Adrenal gland (tissue), 12 donors: ENCODE measurements around the gene CHDH. TPM values are rescaled to one million over a fixed set of nuclear protein-coding genes. Genes with fewer than 3 reads are reported as not detected.

Experiments
- DNase-seq, 7 donors: peaks; one replicate each; pipeline ENCODE4 v3.0.0-alpha.2; 2019 to 2020
- H3K27ac ChIP-seq, 5 donors: fragments of 200-600 bp; sonication (generic) in 4 of 5; 1 replicate in 3 of 5; 2 replicates in 2 of 5; pipeline versions ENCODE4 v1.5.1 to v1.8.0; 2016 to 2020; ENCODE audit warnings: mild to moderate bottlenecking in 1 of 5
- H3K27me3 ChIP-seq: fragments of 200-600 bp; 2 replicates; pipeline ENCODE4 v1.8.0; 2021
- H3K36me3 ChIP-seq, 2 donors: fragments of 200-600 bp; replicated peaks in 1 of 2; 1 replicate in 1 of 2; 2 replicates in 1 of 2; pipeline versions ENCODE4 v1.5.1 to v1.8.0; 2018 to 2022
- H3K4me1 ChIP-seq, 2 donors: fragments of 200-600 bp; replicated peaks in 1 of 2; 1 replicate in 1 of 2; 2 replicates in 1 of 2; pipeline versions ENCODE4 v1.5.1 to v1.8.0; 2018 to 2021
- H3K4me3 ChIP-seq, 4 donors: fragments of 200-600 bp; sonication (generic) in 3 of 4; one replicate each; pipeline ENCODE4 v1.5.1; 2016 to 2018
- H3K9me3 ChIP-seq, 3 donors: fragments of 200-600 bp; sonication (generic) in 1 of 3; replicated peaks in 1 of 3; 1 replicate in 2 of 3; 2 replicates in 1 of 3; pipeline versions ENCODE4 v1.5.1 to v1.8.0; 2016 to 2021
- CTCF ChIP-seq, 6 experiments: fragments of 450-650 bp in 4 of 6; fragments of 200-600 bp in 2 of 6; sonication (generic) in 1 of 6; IDR thresholded peaks; 1 replicate in 5 of 6; 2 replicates in 1 of 6; pipeline versions ENCODE4 v1.5.1 to v1.8.0; 2016 to 2021; ENCODE audit warnings: antibody characterized with exemption in 6 of 6, mild to moderate bottlenecking in 2 of 6, moderate library complexity in 1 of 6
- POLR2A ChIP-seq, 2 donors: fragments of 450-650 bp; IDR thresholded peaks; one replicate each; pipeline ENCODE4 v1.6.1; 2017; ENCODE audit warnings: antibody characterized with exemption in 2 of 2, mild to moderate bottlenecking in 2 of 2, moderate library complexity in 1 of 2
- WGBS, 4 donors: extraction: QIAGEN DNeasy Blood & Tissue Kit in 2 of 4; methylation state at CpG; one replicate each; pipeline versions ENCODE4 v1.1.5 to v1.1.7; 2013 to 2017; 5-methylcytosine and 5-hydroxymethylcytosine counted together
- intact Hi-C, 2 donors: fragments of 100-400 bp; cut with DNase I; formaldehyde crosslinking; loops; one replicate each; pipeline versions ENCODE4 v1.14.1 to v1.15.0; 2022 to 2023
- polyA plus RNA-seq, 3 donors: library from polyadenylated mRNA; stranded (reverse); fragments of 200-250 nt in 2 of 3; fragments of 350-450 nt in 1 of 3; fragmentation: Illumina TruSeq in 1 of 3; extraction: RNeasy Lipid Tissue Mini Kit (QIAGEN cat#74804) in 1 of 3; gene quantifications; one replicate each; pipeline ENCODE4 v1.2.3, GENCODE V29; 2013 to 2014
- total RNA-seq, 9 donors: library from RNA; depleted of rRNA in 4 of 9; stranded (reverse); fragments of >200 nt in 4 of 9; fragments of 120-200 nt in 1 of 9; fragmentation: NEBNext Ultra II Directional in 1 of 9; extraction: Animal tissue kit (Norgen Biotek cat#: 25700) in 1 of 9; gene quantifications; one replicate each; pipeline versions ENCODE4 v1.1.0 to v1.2.4, GENCODE V29; 2013 to 2023
- donor health status: healthy with polysubstance abuse.
- donor health status: Bipolar disorder and iron deficiency.
- donor health status: DM: yes; HTN: yes; CAD: no.
- donor health status: DM: no; HTN: no; CAD: no.
- donor health status: DM: no; HTN: no; CAD: no.
- donor health status: DM: yes; HTN: yes; CAD: no.

Gene CHDH
- total and polyA plus RNA-seq, 12 donors = 0.17 to 29.6 (median 5.3) TPM

GRCh38 chr3:53789459-53789858 lies 56.8 kb downstream of the CHDH start:
- H3K36me3 ChIP-seq = peaks cover 0 to 8% of the 10 kb centered on the region in 2 donors
- DNase-seq = no peak
- no peak overlapping the region for H3K4me3 ChIP-seq
- 84 to 92% (median 91%) methylated on average over 16 of the region's 16 CpGs for WGBS, 4 donors
- no peaks in the 10 kb centered on the region for H3K27me3 ChIP-seq
- H3K4me1 ChIP-seq = no peaks in the 10 kb centered on the region
- no peak overlapping the region for H3K27ac ChIP-seq
- intact Hi-C loops = no loop called here
- H3K9me3 ChIP-seq = no peaks in the 10 kb centered on the region
- TF ChIP-seq CTCF (IDR thresholded peaks at IDR 0.05) = no peak
- no peak for TF ChIP-seq POLR2A (IDR thresholded peaks at IDR 0.05)

- no peaks in the 10 kb centered on the region for H3K9me3 ChIP-seq
- H3K36me3 ChIP-seq = peaks cover 0 to 9% of the 10 kb centered on the region in 2 donors
- DNase-seq = no peak
- H3K4me3 ChIP-seq = no peak overlapping the region
- H3K27me3 ChIP-seq = no peaks in the 10 kb centered on the region
- no peak overlapping the region for H3K27ac ChIP-seq
- intact Hi-C loops = no loop called here
- no peaks in the 10 kb centered on the region for H3K4me1 ChIP-seq
- TF ChIP-seq CTCF (IDR thresholded peaks at IDR 0.05) (no peak), POLR2A (IDR thresholded peaks at IDR 0.05) (no peak)
- WGBS, 4 donors = 72 to 77% (median 75%) methylated on average over 5 of the region's 5 CpGs
Observed at GRCh38 chr3:53788038-53788437, 58.2 kb downstream of the CHDH start.

DNA sequence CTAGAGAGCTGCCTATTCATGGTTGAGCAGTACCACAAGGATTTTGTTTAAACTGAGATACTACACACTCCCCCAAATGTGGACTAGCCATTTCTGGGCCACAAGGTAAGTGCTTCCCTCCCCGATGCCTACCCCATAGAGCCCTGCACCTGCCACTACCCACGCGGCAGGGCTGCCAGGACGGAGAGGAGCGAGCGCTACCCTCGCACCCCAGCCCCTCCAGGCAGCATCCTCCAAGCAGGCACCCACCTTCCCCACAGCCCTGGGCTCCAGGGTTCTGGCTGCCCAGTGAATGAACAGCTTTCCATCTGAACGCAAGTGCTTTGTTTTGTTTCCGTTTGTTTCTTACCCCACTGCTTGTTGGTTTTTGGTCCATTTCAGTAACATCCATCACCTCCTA lies 59.2 kb downstream of the CHDH start:
- 83 to 92% (median 90%) methylated on average over 9 of the region's 9 CpGs for WGBS, 4 donors
- H3K27me3 ChIP-seq = no peaks in the 10 kb centered on the region

DNA sequence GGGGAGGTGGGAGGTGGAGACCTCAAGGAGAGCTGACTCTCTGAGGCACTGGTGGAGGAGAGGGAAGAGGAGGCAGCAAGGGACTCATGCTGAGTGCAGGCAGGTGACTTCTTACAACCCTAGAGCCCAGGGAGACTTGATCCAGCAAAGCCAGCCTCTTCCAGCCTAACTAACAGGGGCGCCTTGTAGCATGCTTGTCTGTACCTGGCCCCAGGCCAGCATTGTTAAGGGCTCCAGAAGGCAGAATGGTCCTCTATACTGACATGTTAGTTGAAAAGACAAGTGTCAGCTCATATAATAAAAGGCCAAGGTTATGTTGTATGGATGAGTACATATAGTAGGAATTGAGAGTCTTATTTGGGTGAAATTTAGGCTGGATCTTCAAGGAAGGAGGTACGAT lies 65.4 kb downstream of the CHDH start:
- Histone ChIP-seq H3K4me3 (no peak overlapping the region), H3K36me3 (peaks cover 0 to 35% of the 10 kb centered on the region in 2 donors), H3K27me3 (no peaks in the 10 kb centered on the region), H3K4me1 (peaks cover 0 to 5% of the 10 kb centered on the region in 2 donors), H3K9me3 (no peaks in the 10 kb centered on the region), H3K27ac (no peak overlapping the region)
- intact Hi-C loops = no loop called here
- no peak for TF ChIP-seq CTCF (IDR thresholded peaks at IDR 0.05)
- TF ChIP-seq POLR2A (IDR thresholded peaks at IDR 0.05) = no peak
- no peak for DNase-seq
- 91 to 100% (median 94%) methylated on average over 2 of the region's 2 CpGs for WGBS, 4 donors

More for the DNA sequence above, 59.2 kb downstream of the CHDH start:
- Histone ChIP-seq H3K9me3 (no peaks in the 10 kb centered on the region), H3K4me1 (no peaks in the 10 kb centered on the region), H3K4me3 (no peak overlapping the region), H3K36me3 (peaks cover 0 to 15% of the 10 kb centered on the region in 2 donors), H3K27ac (no peak overlapping the region)
- intact Hi-C loops = no loop called here
- DNase-seq = no peak
- TF ChIP-seq CTCF (IDR thresholded peaks at IDR 0.05) (no peak), POLR2A (IDR thresholded peaks at IDR 0.05) (no peak)
